ENCODE data around the gene FFAR1. TPM values are rescaled to one million over a fixed set of nuclear protein-coding genes. Genes with fewer than 3 reads are reported as not detected.

FFAR1 gene
- total RNA-seq, 4 donors from 2014 or later, result not detected

GRCh38 chr19:35332817-35333216 is 14.9 kb upstream of the FFAR1 start:
- ATAC-seq (ENCODE audit: low FRiP score) (no peak), DNase-seq (ENCODE audit: low spot score) (no peak)
- no peak for TF ChIP-seq CTCF (IDR thresholded peaks at IDR 0.05)

- DNase-seq (ENCODE audit: low spot score) (no peak), ATAC-seq (ENCODE audit: low FRiP score) (no peak)
- TF ChIP-seq CTCF (IDR thresholded peaks at IDR 0.05), result no peak
These were observed 13.5 kb upstream of the FFAR1 start for GRCh38 chr19:35334144-35334753.

- no peak for TF ChIP-seq CTCF (IDR thresholded peaks at IDR 0.05)
- DNase-seq (ENCODE audit: low spot score) (no peak), ATAC-seq (ENCODE audit: low FRiP score) (no peak)
These were observed 11.3 kb upstream of the FFAR1 start for GRCh38 chr19:35336166-35336955.

GRCh38 chr19:35337097-35337983 is 10.4 kb upstream of the FFAR1 start:
- TF ChIP-seq CTCF (IDR thresholded peaks at IDR 0.05), result no peak
- peak; percentile 27 for ATAC-seq (ENCODE audit: low FRiP score)
- no peak for DNase-seq (ENCODE audit: low spot score)

GRCh38 chr19:35337984-35338296 is 9.8 kb upstream of the FFAR1 start:
- DNase-seq (ENCODE audit: low spot score), result no peak
- no peak for ATAC-seq (ENCODE audit: low FRiP score)
- TF ChIP-seq CTCF (IDR thresholded peaks at IDR 0.05), result no peak

GRCh38 chr19:35340431-35340830 is 7.3 kb upstream of the FFAR1 start:
- no peak for ATAC-seq (ENCODE audit: low FRiP score)
- no peak for TF ChIP-seq CTCF (IDR thresholded peaks at IDR 0.05)
- no peak for DNase-seq (ENCODE audit: low spot score)
